ENCODE results near the gene TPSAB1. TPM values are rescaled to one million over a fixed set of nuclear protein-coding genes. Genes with fewer than 3 reads are reported as not detected.

Gene TPSAB1
- total and polyA plus RNA-seq, 10 of the 15 experiments (the other 5 are each of a cell fraction or from before 2014, with no cell fraction given), result 0.06 TPM; not detected in 9

- FAIRE-seq (no peak), DNase-seq (ENCODE audit: low read depth, low spot score) (no peak), ATAC-seq (no peak)
- WGBS (ENCODE audit: insufficient coverage, insufficient replicate concordance, low lambda C conversion rate, missing lambda C conversion rate), result 9% methylated on average over 18 of the region's 20 CpGs
- H4K20me1 ChIP-seq (ENCODE audit: control insufficient read depth, insufficient read depth), result no peaks in the 10 kb centered on the region
- in situ Hi-C loops (cut with MboI) (no loop called here), intact Hi-C loops (cut with micrococcal nuclease; ENCODE audit: unreplicated experiment) (no loop called here)
- ChIA-PET CTCF (no interaction called here), RAD21 (ENCODE audit: unreplicated experiment) (no interaction called here), POLR2A (no interaction called here), SMC1A (ENCODE audit: uncharacterized antibody, unreplicated experiment) (no interaction called here)
- no peak overlapping the region for H2AFZ ChIP-seq (ENCODE audit: control insufficient read depth, low read depth, low read length)
- no peaks in the 10 kb centered on the region for H3K9me3 ChIP-seq (replicated peaks; ENCODE audit: control insufficient read depth, insufficient read depth, low read length)
- H3K27ac ChIP-seq (ENCODE audit: control insufficient read depth, insufficient read depth), result no peak overlapping the region
- H3K4me2 ChIP-seq (ENCODE audit: control insufficient read depth, insufficient read depth), result no peak overlapping the region
- no peaks in the 10 kb centered on the region for H3K4me1 ChIP-seq (ENCODE audit: control insufficient read depth, insufficient read depth, low read length)
- TF ChIP-seq CBX5 (IDR thresholded peaks at IDR 0.05; ENCODE audit: low read depth), result no peak
- TF ChIP-seq KDM1A (IDR thresholded peaks at IDR 0.05; ENCODE audit: borderline replicate concordance), result no peak
- TF ChIP-seq PML (IDR thresholded peaks at IDR 0.05; ENCODE audit: low read length), result no peak
- TF ChIP-seq, protein P1, sequence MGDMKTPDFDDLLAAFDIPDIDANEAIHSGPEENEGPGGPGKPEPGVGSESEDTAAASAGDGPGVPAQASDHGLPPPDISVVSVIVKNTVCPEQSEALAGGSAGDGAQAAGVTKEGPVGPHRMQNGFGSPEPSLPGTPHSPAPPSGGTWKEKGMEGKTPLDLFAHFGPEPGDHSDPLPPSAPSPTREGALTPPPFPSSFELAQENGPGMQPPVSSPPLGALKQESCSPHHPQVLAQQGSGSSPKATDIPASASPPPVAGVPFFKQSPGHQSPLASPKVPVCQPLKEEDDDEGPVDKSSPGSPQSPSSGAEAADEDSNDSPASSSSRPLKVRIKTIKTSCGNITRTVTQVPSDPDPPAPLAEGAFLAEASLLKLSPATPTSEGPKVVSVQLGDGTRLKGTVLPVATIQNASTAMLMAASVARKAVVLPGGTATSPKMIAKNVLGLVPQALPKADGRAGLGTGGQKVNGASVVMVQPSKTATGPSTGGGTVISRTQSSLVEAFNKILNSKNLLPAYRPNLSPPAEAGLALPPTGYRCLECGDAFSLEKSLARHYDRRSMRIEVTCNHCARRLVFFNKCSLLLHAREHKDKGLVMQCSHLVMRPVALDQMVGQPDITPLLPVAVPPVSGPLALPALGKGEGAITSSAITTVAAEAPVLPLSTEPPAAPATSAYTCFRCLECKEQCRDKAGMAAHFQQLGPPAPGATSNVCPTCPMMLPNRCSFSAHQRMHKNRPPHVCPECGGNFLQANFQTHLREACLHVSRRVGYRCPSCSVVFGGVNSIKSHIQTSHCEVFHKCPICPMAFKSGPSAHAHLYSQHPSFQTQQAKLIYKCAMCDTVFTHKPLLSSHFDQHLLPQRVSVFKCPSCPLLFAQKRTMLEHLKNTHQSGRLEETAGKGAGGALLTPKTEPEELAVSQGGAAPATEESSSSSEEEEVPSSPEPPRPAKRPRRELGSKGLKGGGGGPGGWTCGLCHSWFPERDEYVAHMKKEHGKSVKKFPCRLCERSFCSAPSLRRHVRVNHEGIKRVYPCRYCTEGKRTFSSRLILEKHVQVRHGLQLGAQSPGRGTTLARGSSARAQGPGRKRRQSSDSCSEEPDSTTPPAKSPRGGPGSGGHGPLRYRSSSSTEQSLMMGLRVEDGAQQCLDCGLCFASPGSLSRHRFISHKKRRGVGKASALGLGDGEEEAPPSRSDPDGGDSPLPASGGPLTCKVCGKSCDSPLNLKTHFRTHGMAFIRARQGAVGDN (IDR thresholded peaks at IDR 0.05), result no peak
- TF ChIP-seq SIX5 (IDR thresholded peaks at IDR 0.05; ENCODE audit: low read depth, low read length, severe bottlenecking), result no peak
- TF ChIP-seq, protein P2, sequence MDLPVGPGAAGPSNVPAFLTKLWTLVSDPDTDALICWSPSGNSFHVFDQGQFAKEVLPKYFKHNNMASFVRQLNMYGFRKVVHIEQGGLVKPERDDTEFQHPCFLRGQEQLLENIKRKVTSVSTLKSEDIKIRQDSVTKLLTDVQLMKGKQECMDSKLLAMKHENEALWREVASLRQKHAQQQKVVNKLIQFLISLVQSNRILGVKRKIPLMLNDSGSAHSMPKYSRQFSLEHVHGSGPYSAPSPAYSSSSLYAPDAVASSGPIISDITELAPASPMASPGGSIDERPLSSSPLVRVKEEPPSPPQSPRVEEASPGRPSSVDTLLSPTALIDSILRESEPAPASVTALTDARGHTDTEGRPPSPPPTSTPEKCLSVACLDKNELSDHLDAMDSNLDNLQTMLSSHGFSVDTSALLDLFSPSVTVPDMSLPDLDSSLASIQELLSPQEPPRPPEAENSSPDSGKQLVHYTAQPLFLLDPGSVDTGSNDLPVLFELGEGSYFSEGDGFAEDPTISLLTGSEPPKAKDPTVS (IDR thresholded peaks at IDR 0.05; ENCODE audit: low read depth, low read length), result no peak
- no peak for TF ChIP-seq NRF1 (conservative IDR thresholded peaks at IDR 0.05; ENCODE audit: low read depth, low read length)
- no peaks in the 10 kb centered on the region for H3K36me3 ChIP-seq (ENCODE audit: control insufficient read depth in 2 of 2, insufficient read depth in 2 of 2, low read length in 1 of 2)
- no peaks in the 10 kb centered on the region; a peak in 2 of 4 replicates for H3K27me3 ChIP-seq (replicated peaks in 1 of 2; ENCODE audit: control insufficient read depth in 2 of 2, insufficient read depth in 2 of 2, low read length in 1 of 2)
- H3K9ac ChIP-seq (ENCODE audit: control insufficient read depth, insufficient read depth, low read length), result no peak overlapping the region
- BruUV-seq (replicated peaks), result no TSS peak
- H3K4me3 ChIP-seq, result no peak overlapping the region
- no peaks in the 10 kb centered on the region for H3K79me2 ChIP-seq (ENCODE audit: control insufficient read depth, insufficient read depth, low read length)
Observed at GRCh38 chr16:1288813-1289476, 48.4 kb downstream of the TPSAB1 start.

Data from GM12878 (cell line).